Midbrain (tissue), 1 donor: ENCODE data around the gene KCND3.

Source experiments
- DNase-seq: peaks from one replicate; lab custom pipeline; 2025; lab: John Stamatoyannopoulos, UW

Gene KCND3

GRCh38 chr1:111959436-111959835 lies 30.0 kb downstream of the KCND3 start:
- no peak for DNase-seq

- no peak for DNase-seq
Observed at GRCh38 chr1:111958851-111959250, 30.6 kb downstream of the KCND3 start.

GRCh38 chr1:111958075-111958474 lies 31.4 kb downstream of the KCND3 start:
- no peak for DNase-seq

GRCh38 chr1:111956155-111956771 lies 33.2 kb downstream of the KCND3 start:
- DNase-seq: no peak

- DNase-seq: no peak
Observed at GRCh38 chr1:111955755-111956154, 33.7 kb downstream of the KCND3 start.

GRCh38 chr1:111953797-111954196 lies 35.7 kb downstream of the KCND3 start:
- no peak for DNase-seq

GRCh38 chr1:111952125-111952657 lies 37.3 kb downstream of the KCND3 start:
- no peak for DNase-seq

GRCh38 chr1:111948209-111949171 lies 41.0 kb downstream of the KCND3 start:
- no peak for DNase-seq

- no peak for DNase-seq
Observed at GRCh38 chr1:111943846-111944749, 45.4 kb downstream of the KCND3 start.

- DNase-seq: no peak
Observed at GRCh38 chr1:111943066-111943465, 46.4 kb downstream of the KCND3 start.

- no peak for DNase-seq
Observed at GRCh38 chr1:111938536-111938935, 50.9 kb downstream of the KCND3 start.

- no peak for DNase-seq
Observed at GRCh38 chr1:111938123-111938522, 51.3 kb downstream of the KCND3 start.

GRCh38 chr1:111937147-111937725 lies 52.2 kb downstream of the KCND3 start:
- DNase-seq: no peak

GRCh38 chr1:111934106-111934852 lies 55.2 kb downstream of the KCND3 start:
- no peak for DNase-seq

- no peak for DNase-seq
Observed at GRCh38 chr1:111930356-111930755, 59.1 kb downstream of the KCND3 start.

- no peak for DNase-seq
Observed at GRCh38 chr1:111928531-111928930, 60.9 kb downstream of the KCND3 start.

- no peak for DNase-seq
Observed at GRCh38 chr1:111927652-111928051, 61.8 kb downstream of the KCND3 start.

- DNase-seq: no peak
Observed at GRCh38 chr1:111924786-111925185, 64.7 kb downstream of the KCND3 start.

GRCh38 chr1:111923766-111924165 lies 65.7 kb downstream of the KCND3 start:
- DNase-seq: no peak

- DNase-seq: peak; percentile 19
Observed at GRCh38 chr1:111921948-111922347, 67.5 kb downstream of the KCND3 start.
